Fibroblast of mammary gland (primary cell): ENCODE results near the gene TMOD1.
A peak's percentile ranks its signal among the peaks of the same experiment; 100 is the strongest.

Source experiments
- DNase-seq: peaks from one replicate; pipeline ENCODE4 v3.0.0-alpha.2; 2010; ENCODE audit warnings: low read depth
- H3K4me3 ChIP-seq: 2 replicates; pipeline ENCODE4 v1.5.1; 2011; ENCODE audit warnings: low read depth, mild to moderate bottlenecking, low read length, moderate library complexity; ENCODE audit not compliant: control insufficient read depth
- CTCF ChIP-seq: conservative IDR thresholded peaks from 2 replicates; pipeline ENCODE4 v1.5.1; 2011; ENCODE audit warnings: low read depth, low read length, inconsistent platforms; ENCODE audit not compliant: control insufficient read depth, insufficient read depth

The TMOD1 gene

GRCh38 chr9:97558701-97559101 is 57.2 kb downstream of the TMOD1 start:
- DNase-seq, result no peak
- no peak for TF ChIP-seq CTCF
- H3K4me3 ChIP-seq, result no peak overlapping the region

- H3K4me3 ChIP-seq, result no peak overlapping the region
- TF ChIP-seq CTCF, result no peak
- no peak for DNase-seq
Observed at GRCh38 chr9:97559111-97559514, 57.6 kb downstream of the TMOD1 start.

- no peak overlapping the region for H3K4me3 ChIP-seq
- DNase-seq, result no peak
- no peak for TF ChIP-seq CTCF
Observed at GRCh38 chr9:97560154-97560553, 58.7 kb downstream of the TMOD1 start.

GRCh38 chr9:97560851-97561250 is 59.4 kb downstream of the TMOD1 start:
- TF ChIP-seq CTCF, result no peak
- no peak for DNase-seq
- H3K4me3 ChIP-seq, result no peak overlapping the region

- H3K4me3 ChIP-seq, result no peak overlapping the region
- TF ChIP-seq CTCF, result no peak
- no peak for DNase-seq
Observed at GRCh38 chr9:97561501-97561900, 60.0 kb downstream of the TMOD1 start.

GRCh38 chr9:97562542-97562941 is 61.1 kb downstream of the TMOD1 start:
- DNase-seq, result peak; percentile 5
- TF ChIP-seq CTCF, result no peak
- no peak overlapping the region for H3K4me3 ChIP-seq

- H3K4me3 ChIP-seq, result no peak overlapping the region
- DNase-seq, result peak; percentile 26
- TF ChIP-seq CTCF, result no peak
Observed at GRCh38 chr9:97563458-97564135, 62.1 kb downstream of the TMOD1 start.
